H9 (cell line): Measurements from ENCODE around the gene BPIFB6. TPM values are rescaled to one million over a fixed set of nuclear protein-coding genes. Genes with fewer than 3 reads are reported as not detected.

ENCODE experiments used
- DNase-seq: peaks from one replicate; pipeline ENCODE4 v3.0.0-alpha.2; 2017
- H2AFZ ChIP-seq: one replicate; pipeline ENCODE4 v1.6.1; 2013; ENCODE audit warnings: mild to moderate bottlenecking, low read length, control low read depth, moderate library complexity
- H2AK5ac ChIP-seq: 2 replicates; pipeline ENCODE4 v1.6.1; 2013; ENCODE audit warnings: low read length, control low read depth, mixed read lengths; ENCODE audit not compliant: insufficient read length
- H2BK120ac ChIP-seq: one replicate; pipeline ENCODE4 v1.6.1; 2013; ENCODE audit warnings: low read depth, mild to moderate bottlenecking, low read length, control low read depth, inconsistent platforms; ENCODE audit not compliant: poor library complexity, severe bottlenecking
- H2BK12ac ChIP-seq: 2 replicates; pipeline ENCODE4 v1.6.1; 2013; ENCODE audit warnings: low read length, control low read depth, mixed read lengths, low read depth; ENCODE audit not compliant: insufficient read length
- H2BK15ac ChIP-seq: 2 replicates; pipeline ENCODE4 v1.6.1; 2013; ENCODE audit warnings: low read depth, low read length, control low read depth
- H2BK20ac ChIP-seq: one replicate; pipeline ENCODE4 v1.6.1; 2013; ENCODE audit warnings: low read depth, mild to moderate bottlenecking, low read length, control low read depth, inconsistent platforms; ENCODE audit not compliant: poor library complexity, severe bottlenecking
- H2BK5ac ChIP-seq: 2 replicates; pipeline ENCODE4 v1.6.1; 2013; ENCODE audit warnings: low read length, control low read depth, mixed read lengths; ENCODE audit not compliant: insufficient read length
- H3K14ac ChIP-seq: 2 replicates; pipeline ENCODE4 v1.6.1; 2013; ENCODE audit warnings: low read length, control low read depth; ENCODE audit not compliant: insufficient read depth
- H3K18ac ChIP-seq: 2 replicates; pipeline ENCODE4 v1.6.1; 2013; ENCODE audit warnings: low read depth, mild to moderate bottlenecking, mixed read lengths, low read length, control low read depth; ENCODE audit not compliant: insufficient read length
- H3K23ac ChIP-seq: 2 replicates; pipeline ENCODE4 v1.6.1; 2013; ENCODE audit warnings: low read length, control low read depth, mixed read lengths, low read depth; ENCODE audit not compliant: insufficient read length
- H3K23me2 ChIP-seq: 2 replicates; pipeline ENCODE4 v1.6.1; 2013; ENCODE audit warnings: low read depth, mild to moderate bottlenecking, mixed read lengths, low read length, control low read depth; ENCODE audit not compliant: insufficient read length, poor library complexity, severe bottlenecking
- H3K27ac ChIP-seq: 2 replicates; pipeline ENCODE4 v1.5.1; 2013; ENCODE audit warnings: low read length, control low read depth, mixed read lengths, low read depth; ENCODE audit not compliant: insufficient read length
- H3K27me3 ChIP-seq: 2 replicates; pipeline ENCODE4 v1.6.1; 2013; ENCODE audit warnings: low read length, control low read depth, inconsistent platforms; ENCODE audit not compliant: insufficient read depth
- H3K4ac ChIP-seq: 2 replicates; pipeline ENCODE4 v1.6.1; 2013; ENCODE audit warnings: low read depth, mild to moderate bottlenecking, control low read depth, inconsistent platforms, low read length, moderate library complexity
- H3K4me1 ChIP-seq: 2 replicates; pipeline ENCODE4 v1.6.1; 2013; ENCODE audit warnings: low read length, control low read depth, inconsistent platforms; ENCODE audit not compliant: insufficient read depth
- H3K4me2 ChIP-seq: 2 replicates; pipeline ENCODE4 v1.6.1; 2013; ENCODE audit warnings: low read length, control low read depth, mixed read lengths; ENCODE audit not compliant: insufficient read length, insufficient read depth
- H3K56ac ChIP-seq: 2 replicates; pipeline ENCODE4 v1.6.1; 2013; ENCODE audit warnings: low read depth, mild to moderate bottlenecking, mixed read lengths, low read length, control low read depth; ENCODE audit not compliant: insufficient read length
- H3K79me1 ChIP-seq: 2 replicates; pipeline ENCODE4 v1.6.1; 2013; ENCODE audit warnings: low read depth, mild to moderate bottlenecking, moderate library complexity, low read length, control low read depth, inconsistent platforms; ENCODE audit not compliant: insufficient read depth, poor library complexity, severe bottlenecking
- H3K79me2 ChIP-seq: 2 replicates; pipeline ENCODE4 v1.6.1; 2013; ENCODE audit warnings: low read length, control low read depth, inconsistent platforms; ENCODE audit not compliant: insufficient read depth
- H3K9ac ChIP-seq: 2 replicates; pipeline ENCODE4 v1.6.1; 2013; ENCODE audit warnings: low read length, control low read depth, mixed read lengths; ENCODE audit not compliant: insufficient read length; ENCODE audit errors: extremely low read depth
- H3K9me3 ChIP-seq: one replicate; pipeline ENCODE4 v1.6.1; 2013; ENCODE audit warnings: low read depth, low read length, inconsistent platforms; ENCODE audit not compliant: control insufficient read depth
- H3T11ph ChIP-seq: one replicate; pipeline ENCODE4 v1.6.1; 2013; ENCODE audit warnings: mild to moderate bottlenecking, low read length, control low read depth, inconsistent platforms
- H4K20me1 ChIP-seq: one replicate; pipeline ENCODE4 v1.6.1; 2013; ENCODE audit not compliant: control insufficient read depth, insufficient read length, insufficient read depth
- H4K5ac ChIP-seq: 2 replicates; pipeline ENCODE4 v1.6.1; 2013; ENCODE audit warnings: low read depth, mild to moderate bottlenecking, mixed read lengths, low read length, control low read depth; ENCODE audit not compliant: insufficient read length
- H4K8ac ChIP-seq: replicated peaks from 2 replicates; pipeline ENCODE4 v1.6.1; 2013; ENCODE audit warnings: low read length, control low read depth, mixed read lengths, low read depth; ENCODE audit not compliant: insufficient read length
- H4K91ac ChIP-seq: 2 replicates; pipeline ENCODE4 v1.6.1; 2013; ENCODE audit warnings: low read depth, mild to moderate bottlenecking, moderate library complexity, mixed read lengths, low read length, control low read depth; ENCODE audit not compliant: insufficient read length
- H3K27ac Mint-ChIP-seq, 3 experiments: 2 replicates in 2 of 3; 3 replicates in 1 of 3; pipeline ENCODE4 v1.8.0; 2020 to 2021; ENCODE audit warnings: mixed read lengths in 3 of 3, mild to moderate bottlenecking in 1 of 3, moderate library complexity in 1 of 3
- H3K27me3 Mint-ChIP-seq: 2 replicates; pipeline ENCODE4 v1.8.0; 2021; ENCODE audit warnings: low read depth, mild to moderate bottlenecking, moderate library complexity, mixed read lengths
- H3K36me3 Mint-ChIP-seq, 3 experiments: 2 replicates in 2 of 3; 3 replicates in 1 of 3; pipeline ENCODE4 v1.8.0; 2020 to 2021; ENCODE audit warnings: low read depth in 3 of 3, mixed read lengths in 3 of 3; ENCODE audit not compliant: insufficient read depth in 1 of 3
- H3K4me1 Mint-ChIP-seq, 2 experiments: 2 replicates each; pipeline ENCODE4 v1.8.0; 2020; ENCODE audit warnings: mixed read lengths in 2 of 2
- H3K4me3 Mint-ChIP-seq, 2 experiments: 2 replicates in 1 of 2; 3 replicates in 1 of 2; pipeline ENCODE4 v1.8.0; 2020 to 2021; ENCODE audit warnings: mild to moderate bottlenecking in 2 of 2, mixed read lengths in 2 of 2, moderate library complexity in 1 of 2
- H3K9me3 Mint-ChIP-seq, 2 experiments: 2 replicates in 1 of 2; 3 replicates in 1 of 2; pipeline ENCODE4 v1.8.0; 2020; ENCODE audit warnings: mild to moderate bottlenecking in 2 of 2, mixed read lengths in 2 of 2, moderate library complexity in 1 of 2
- WGBS: extraction: QIAGEN DNeasy Blood & Tissue Kit; methylation state at CpG from one replicate; pipeline ENCODE4 v1.1.7; 2013; ENCODE audit warnings: missing lambda C conversion rate, low lambda C conversion rate, mixed read lengths; ENCODE audit not compliant: insufficient read length; ENCODE audit errors: extremely low coverage; 5-methylcytosine and 5-hydroxymethylcytosine counted together
- total RNA-seq: library from RNA; stranded (reverse); gene quantifications from 2 replicates; pipeline ENCODE4 v1.2.1, GENCODE V29; 2021
- TF ChIP-seq, protein P1 (sequence below): fragments of 200-600 bp; sonication (generic); conservative IDR thresholded peaks from 3 replicates; pipeline ENCODE4 v1.8.0; 2021; ENCODE audit warnings: antibody characterized with exemption, mild to moderate bottlenecking

The BPIFB6 gene
- total RNA-seq, 1 experiment from 2014 or later = not detected

- peak overlapping the region in 2 of 3 experiments; percentile 66 to 81; a peak in 2 of 7 replicates for H3K27ac Mint-ChIP-seq
Measured at GRCh38 chr20:32984631-32985354, 46.7 kb upstream of the BPIFB6 start.

More at GRCh38 chr20:32984631-32985354, 46.7 kb upstream of the BPIFB6 start:
- H3K56ac ChIP-seq = no peak overlapping the region
- no peak overlapping the region for H2AFZ ChIP-seq
- TF ChIP-seq, protein P1, sequence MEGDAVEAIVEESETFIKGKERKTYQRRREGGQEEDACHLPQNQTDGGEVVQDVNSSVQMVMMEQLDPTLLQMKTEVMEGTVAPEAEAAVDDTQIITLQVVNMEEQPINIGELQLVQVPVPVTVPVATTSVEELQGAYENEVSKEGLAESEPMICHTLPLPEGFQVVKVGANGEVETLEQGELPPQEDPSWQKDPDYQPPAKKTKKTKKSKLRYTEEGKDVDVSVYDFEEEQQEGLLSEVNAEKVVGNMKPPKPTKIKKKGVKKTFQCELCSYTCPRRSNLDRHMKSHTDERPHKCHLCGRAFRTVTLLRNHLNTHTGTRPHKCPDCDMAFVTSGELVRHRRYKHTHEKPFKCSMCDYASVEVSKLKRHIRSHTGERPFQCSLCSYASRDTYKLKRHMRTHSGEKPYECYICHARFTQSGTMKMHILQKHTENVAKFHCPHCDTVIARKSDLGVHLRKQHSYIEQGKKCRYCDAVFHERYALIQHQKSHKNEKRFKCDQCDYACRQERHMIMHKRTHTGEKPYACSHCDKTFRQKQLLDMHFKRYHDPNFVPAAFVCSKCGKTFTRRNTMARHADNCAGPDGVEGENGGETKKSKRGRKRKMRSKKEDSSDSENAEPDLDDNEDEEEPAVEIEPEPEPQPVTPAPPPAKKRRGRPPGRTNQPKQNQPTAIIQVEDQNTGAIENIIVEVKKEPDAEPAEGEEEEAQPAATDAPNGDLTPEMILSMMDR = no peak
- no peaks in the 10 kb centered on the region for H3K4me1 ChIP-seq
- H2BK15ac ChIP-seq = no peak overlapping the region
- H2BK20ac ChIP-seq = no peak overlapping the region
- no peak overlapping the region for H2BK120ac ChIP-seq
- no peaks in the 10 kb centered on the region for H3K79me1 ChIP-seq
- no peak for DNase-seq
- H3K9me3 Mint-ChIP-seq = no peaks in the 10 kb centered on the region
- peaks cover 5 to 6% of the 10 kb centered on the region in 2 experiments; a peak in 1 of 4 replicates for H3K4me1 Mint-ChIP-seq
- no peak overlapping the region for H4K8ac ChIP-seq
- H3K79me2 ChIP-seq = no peaks in the 10 kb centered on the region
- no peaks in the 10 kb centered on the region for H4K20me1 ChIP-seq
- no peak overlapping the region for H3K4me3 Mint-ChIP-seq
- H3K27ac ChIP-seq = no peak overlapping the region
- H2BK5ac ChIP-seq = no peak overlapping the region
- H3K27me3 ChIP-seq = no peaks in the 10 kb centered on the region
- no peak overlapping the region for H3T11ph ChIP-seq
- peaks cover 2% of the 10 kb centered on the region for H3K27me3 Mint-ChIP-seq
- H3K36me3 Mint-ChIP-seq = no peaks in the 10 kb centered on the region
- no peaks in the 10 kb centered on the region for H3K9me3 ChIP-seq
- no peak overlapping the region for H2BK12ac ChIP-seq
- H3K14ac ChIP-seq = no peak overlapping the region
- H4K5ac ChIP-seq = no peak overlapping the region
- H3K23me2 ChIP-seq = no peaks in the 10 kb centered on the region
- H3K23ac ChIP-seq = no peak overlapping the region
- no peak overlapping the region for H3K4ac ChIP-seq
- WGBS = no CpG with 5 or more reads among the region's 9 CpGs
- no peak overlapping the region for H2AK5ac ChIP-seq
- H3K4me2 ChIP-seq = no peak overlapping the region
- H3K18ac ChIP-seq = no peak overlapping the region
- no peak overlapping the region for H4K91ac ChIP-seq
- H3K9ac ChIP-seq = no peak overlapping the region
